Subcutaneous abdominal adipose tissue (tissue), 5 donors: ENCODE measurements around the gene L3MBTL3.

Experiments used
- H3K27ac ChIP-seq: one replicate; pipeline ENCODE4 v1.7.0; 2013; ENCODE audit warnings: low read depth, mild to moderate bottlenecking, inconsistent platforms, low read length, moderate library complexity
- H3K27me3 ChIP-seq, 5 donors: one replicate each; pipeline ENCODE4 v1.7.0; 2013; ENCODE audit warnings: low read length in 5 of 5, inconsistent platforms in 1 of 5; ENCODE audit not compliant: control insufficient read depth in 5 of 5, insufficient read depth in 4 of 5
- H3K36me3 ChIP-seq, 5 donors: one replicate each; pipeline ENCODE4 v1.7.0; 2013; ENCODE audit warnings: low read length in 5 of 5; ENCODE audit not compliant: control insufficient read depth in 5 of 5, insufficient read depth in 5 of 5
- H3K4me1 ChIP-seq, 5 donors: one replicate each; pipeline ENCODE4 v1.7.0; 2013; ENCODE audit warnings: low read length in 5 of 5, mild to moderate bottlenecking in 3 of 5, moderate library complexity in 1 of 5; ENCODE audit not compliant: control insufficient read depth in 5 of 5, insufficient read depth in 5 of 5
- H3K4me3 ChIP-seq, 5 donors: one replicate each; pipeline ENCODE4 v1.7.0; 2013; ENCODE audit warnings: low read length in 5 of 5, low read depth in 1 of 5
- H3K9ac ChIP-seq, 5 donors: one replicate each; pipeline ENCODE4 v1.7.0; 2013; ENCODE audit warnings: low read length in 5 of 5, mild to moderate bottlenecking in 4 of 5, moderate library complexity in 3 of 5
- H3K9me3 ChIP-seq, 5 donors: one replicate each; pipeline ENCODE4 v1.7.0; 2013; ENCODE audit warnings: low read length in 5 of 5; ENCODE audit not compliant: control insufficient read depth in 5 of 5
- donor health status: healthy.
- donor health status: healthy.
- donor health status: healthy.
- donor health status: healthy.
- donor health status: healthy.

The L3MBTL3 gene

DNA sequence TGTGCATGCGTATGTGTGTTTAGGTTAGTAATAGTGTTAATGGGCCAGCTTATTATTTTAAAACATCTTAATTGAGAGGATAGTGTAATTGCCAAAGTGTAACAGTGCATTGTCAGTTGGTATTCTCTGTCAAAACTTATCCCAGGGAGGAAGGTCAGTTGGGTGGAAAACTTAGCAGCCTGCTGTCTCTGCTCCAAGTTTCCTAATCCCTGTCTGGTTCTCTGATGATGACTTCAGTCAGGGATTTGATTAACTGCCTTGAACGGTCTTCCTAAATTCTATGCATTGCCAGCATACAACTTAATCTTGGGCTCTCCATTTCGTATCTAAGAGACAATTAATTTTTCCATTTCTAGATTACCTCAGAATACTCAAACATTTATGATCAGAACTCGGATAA lies 51.1 kb downstream of the L3MBTL3 start:
- no peak overlapping the region for H3K4me3 ChIP-seq
- H3K9me3 ChIP-seq, result no peaks in the 10 kb centered on the region
- no peaks in the 10 kb centered on the region for H3K27me3 ChIP-seq
- no peak overlapping the region for H3K27ac ChIP-seq
- peaks cover 2 to 21% (median 7%) of the 10 kb centered on the region in 5 donors for H3K36me3 ChIP-seq
- H3K9ac ChIP-seq, result no peak overlapping the region
- H3K4me1 ChIP-seq, result no peaks in the 10 kb centered on the region

DNA sequence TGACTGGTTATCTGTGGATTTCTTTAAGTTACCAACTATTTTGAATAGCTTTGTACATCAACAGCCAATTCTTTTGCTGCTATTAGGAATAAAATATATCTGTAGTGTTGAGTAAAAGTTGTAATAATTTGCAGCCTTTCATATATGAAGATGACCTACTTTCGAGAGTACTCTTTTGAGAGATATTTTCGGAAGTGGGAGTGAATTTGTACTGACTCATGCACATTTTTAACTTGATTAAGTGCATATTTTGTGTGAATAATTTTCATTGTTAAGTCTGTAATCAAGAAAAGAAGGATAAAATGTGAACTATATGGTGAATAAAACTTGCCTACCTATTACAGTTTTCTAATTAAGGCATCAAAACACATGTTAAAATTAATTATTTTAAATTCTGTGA lies 51.9 kb downstream of the L3MBTL3 start:
- no peak overlapping the region for H3K27ac ChIP-seq
- no peaks in the 10 kb centered on the region for H3K4me1 ChIP-seq
- no peak overlapping the region for H3K9ac ChIP-seq
- peaks cover 2 to 19% (median 7%) of the 10 kb centered on the region in 5 donors for H3K36me3 ChIP-seq
- H3K4me3 ChIP-seq, result no peak overlapping the region
- H3K9me3 ChIP-seq, result no peaks in the 10 kb centered on the region
- no peaks in the 10 kb centered on the region for H3K27me3 ChIP-seq

DNA sequence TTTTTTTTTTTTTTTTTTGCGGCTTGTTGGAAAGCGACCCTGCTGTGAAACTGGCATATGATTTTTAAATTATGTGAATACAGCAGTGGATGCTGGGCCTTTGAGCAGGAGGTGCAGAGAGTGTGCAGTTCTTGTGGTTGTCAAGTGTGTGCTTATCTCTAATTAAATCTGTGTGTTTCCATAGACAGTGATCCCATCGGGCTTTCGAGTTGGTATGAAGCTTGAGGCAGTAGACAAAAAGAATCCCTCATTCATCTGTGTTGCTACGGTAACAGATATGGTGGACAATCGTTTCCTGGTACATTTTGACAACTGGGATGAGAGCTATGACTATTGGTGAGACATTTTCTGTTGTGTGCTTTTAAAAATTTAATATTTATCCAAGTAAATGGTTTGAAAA lies 52.4 kb downstream of the L3MBTL3 start:
- no peak overlapping the region for H3K27ac ChIP-seq
- H3K27me3 ChIP-seq, result no peaks in the 10 kb centered on the region
- H3K4me3 ChIP-seq, result no peak overlapping the region
- no peak overlapping the region for H3K9ac ChIP-seq
- no peaks in the 10 kb centered on the region for H3K4me1 ChIP-seq
- H3K9me3 ChIP-seq, result no peaks in the 10 kb centered on the region
- H3K36me3 ChIP-seq, result peaks cover 2 to 16% (median 6%) of the 10 kb centered on the region in 5 donors

DNA sequence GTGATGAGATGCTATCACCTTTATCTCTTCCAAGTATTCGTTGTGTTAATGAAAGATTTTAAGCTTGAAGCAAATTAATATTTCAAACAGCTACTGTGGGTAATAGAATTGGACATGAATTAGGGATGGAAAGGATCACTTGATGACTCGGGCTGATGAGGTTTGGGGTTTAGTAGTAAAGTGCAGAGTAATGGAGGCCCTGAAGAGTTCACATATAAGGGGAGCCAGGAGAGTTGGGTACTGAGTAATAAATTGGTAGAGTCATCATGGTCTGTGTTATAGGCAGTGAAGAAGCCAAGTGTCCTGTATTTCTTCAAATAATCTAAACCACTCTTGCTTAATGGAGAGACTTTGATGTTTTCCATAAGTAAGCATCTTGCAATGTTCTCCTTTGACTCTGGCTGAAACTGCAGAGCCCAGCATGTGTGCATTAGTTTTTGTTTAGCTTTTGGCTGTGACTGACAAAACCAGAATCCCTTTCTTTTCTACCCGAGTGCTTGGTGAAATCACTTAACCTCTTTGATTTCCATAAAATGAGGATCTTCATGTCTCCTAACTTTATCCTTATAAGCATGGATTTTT lies 57.6 kb downstream of the L3MBTL3 start:
- Histone ChIP-seq H3K36me3 (peaks cover 0 to 18% (median 4%) of the 10 kb centered on the region in 5 donors), H3K4me3 (no peak overlapping the region), H3K4me1 (no peaks in the 10 kb centered on the region), H3K27ac (no peak overlapping the region), H3K9me3 (no peaks in the 10 kb centered on the region), H3K27me3 (no peaks in the 10 kb centered on the region), H3K9ac (no peak overlapping the region)

DNA sequence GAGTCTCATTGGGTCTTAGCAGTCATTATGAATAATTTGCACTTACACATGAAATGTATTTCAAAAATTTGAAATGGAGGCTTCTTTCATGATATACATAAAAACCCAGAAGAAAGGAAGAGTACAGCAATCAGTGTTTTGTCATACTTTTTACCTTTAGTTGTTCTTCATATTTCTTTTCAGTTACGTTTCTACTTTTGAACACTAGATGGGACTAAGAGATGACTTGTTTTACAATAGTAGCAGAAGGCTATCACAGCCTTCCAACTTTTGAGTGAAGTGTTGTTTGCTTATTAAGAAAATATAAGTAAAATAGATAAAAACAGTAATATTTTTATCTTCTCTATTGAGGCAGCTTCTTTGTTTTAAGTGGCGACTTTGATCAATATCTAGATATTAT lies 58.1 kb downstream of the L3MBTL3 start:
- no peaks in the 10 kb centered on the region for H3K4me1 ChIP-seq

DNA sequence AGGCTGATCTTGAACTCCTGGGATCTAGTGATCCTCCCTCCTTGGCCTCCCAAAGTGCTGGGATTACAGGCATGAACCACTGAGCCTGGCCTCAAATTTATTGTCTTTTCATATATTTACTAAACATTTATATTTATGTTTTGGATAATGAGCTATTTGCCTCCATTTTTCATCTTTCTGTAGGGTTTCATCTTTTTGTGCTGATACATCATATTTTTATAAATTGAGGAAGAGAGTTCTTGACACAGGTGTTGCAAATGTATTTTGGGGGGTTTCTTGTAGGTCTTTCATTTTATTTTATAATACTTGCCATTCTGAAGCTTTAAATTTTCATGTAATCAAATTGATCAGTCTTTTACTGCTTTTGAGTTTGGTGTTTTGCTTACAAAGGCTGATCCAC lies 72.4 kb downstream of the L3MBTL3 start:
- Histone ChIP-seq H3K9ac (no peak overlapping the region), H3K9me3 (no peaks in the 10 kb centered on the region), H3K4me3 (no peak overlapping the region), H3K27ac (no peak overlapping the region), H3K36me3 (peaks cover 0 to 9% (median 4%) of the 10 kb centered on the region in 5 donors), H3K4me1 (no peaks in the 10 kb centered on the region), H3K27me3 (no peaks in the 10 kb centered on the region)

More for the DNA sequence above, 58.1 kb downstream of the L3MBTL3 start:
- Histone ChIP-seq H3K36me3 (peaks cover 0 to 16% (median 4%) of the 10 kb centered on the region in 5 donors), H3K9me3 (no peaks in the 10 kb centered on the region), H3K27ac (no peak overlapping the region), H3K9ac (no peak overlapping the region), H3K4me3 (no peak overlapping the region), H3K27me3 (no peaks in the 10 kb centered on the region)

DNA sequence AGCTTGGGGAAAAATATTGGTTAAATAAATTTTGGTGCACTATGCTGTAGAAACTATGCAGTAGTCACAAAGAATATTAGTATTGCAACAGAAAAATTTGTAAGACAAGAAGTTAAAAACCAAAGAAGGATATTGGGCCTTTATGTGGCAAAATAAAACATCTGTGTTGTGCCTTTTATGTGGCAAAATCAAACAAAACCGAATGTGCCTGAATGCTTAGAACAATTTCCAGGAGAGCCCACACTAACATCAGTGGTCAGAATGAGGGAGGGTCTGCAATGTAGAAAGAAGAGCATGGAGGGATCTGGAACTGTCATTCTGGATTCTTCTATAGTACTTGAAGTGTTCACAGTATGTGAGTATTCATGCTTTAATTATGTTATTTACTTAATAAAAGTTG lies 75.2 kb downstream of the L3MBTL3 start:
- H3K9me3 ChIP-seq, result no peaks in the 10 kb centered on the region
- no peaks in the 10 kb centered on the region for H3K4me1 ChIP-seq
- peaks cover 0 to 11% (median 4%) of the 10 kb centered on the region in 5 donors for H3K36me3 ChIP-seq
- H3K4me3 ChIP-seq, result no peak overlapping the region
- H3K9ac ChIP-seq, result no peak overlapping the region
- H3K27me3 ChIP-seq, result no peaks in the 10 kb centered on the region
- H3K27ac ChIP-seq, result no peak overlapping the region

DNA sequence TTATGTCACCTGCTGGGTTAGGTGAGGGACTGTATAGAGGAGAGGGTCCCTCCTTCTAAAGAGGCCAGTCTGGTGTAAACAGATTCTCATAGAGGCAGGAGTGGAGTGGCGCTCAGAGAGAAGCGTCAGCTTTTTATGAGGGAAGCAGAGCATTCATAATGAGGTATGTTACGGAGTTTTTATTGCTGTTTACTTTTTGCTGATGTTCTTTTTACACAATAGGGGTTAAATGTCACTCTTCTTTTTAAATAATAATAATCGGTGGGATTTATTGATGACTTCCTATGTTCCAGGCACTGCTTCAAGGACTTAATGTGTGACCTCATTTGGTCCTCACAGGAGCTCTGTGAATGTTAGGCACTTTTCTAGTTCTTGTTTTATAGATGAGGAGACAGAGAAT lies 79.9 kb downstream of the L3MBTL3 start:
- H3K27me3 ChIP-seq, result no peaks in the 10 kb centered on the region
- H3K27ac ChIP-seq, result no peak overlapping the region
- no peak overlapping the region for H3K4me3 ChIP-seq
- H3K4me1 ChIP-seq, result no peaks in the 10 kb centered on the region
- no peak overlapping the region for H3K9ac ChIP-seq
- H3K36me3 ChIP-seq, result peaks cover 2 to 23% (median 10%) of the 10 kb centered on the region in 5 donors
- no peaks in the 10 kb centered on the region for H3K9me3 ChIP-seq

DNA sequence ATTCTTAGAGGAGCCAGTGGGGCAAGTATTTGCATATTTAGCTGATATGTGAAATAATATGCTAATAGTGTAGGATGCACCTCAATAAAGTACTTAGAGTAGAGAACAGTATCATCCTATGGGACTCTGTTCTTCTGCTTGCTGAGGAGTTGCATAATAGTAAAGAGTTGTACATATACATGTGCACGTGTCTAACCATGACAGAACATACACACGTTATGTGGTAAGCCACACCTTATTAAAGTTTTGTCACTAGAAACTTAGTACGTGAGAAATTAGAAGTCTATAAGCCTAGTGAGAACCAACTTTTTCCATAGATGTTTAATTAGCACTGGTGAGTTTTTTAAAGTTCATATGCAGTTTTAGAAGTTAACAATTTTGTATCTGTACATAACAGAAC lies 80.7 kb downstream of the L3MBTL3 start:
- Histone ChIP-seq H3K4me3 (no peak overlapping the region), H3K9ac (no peak overlapping the region)

DNA sequence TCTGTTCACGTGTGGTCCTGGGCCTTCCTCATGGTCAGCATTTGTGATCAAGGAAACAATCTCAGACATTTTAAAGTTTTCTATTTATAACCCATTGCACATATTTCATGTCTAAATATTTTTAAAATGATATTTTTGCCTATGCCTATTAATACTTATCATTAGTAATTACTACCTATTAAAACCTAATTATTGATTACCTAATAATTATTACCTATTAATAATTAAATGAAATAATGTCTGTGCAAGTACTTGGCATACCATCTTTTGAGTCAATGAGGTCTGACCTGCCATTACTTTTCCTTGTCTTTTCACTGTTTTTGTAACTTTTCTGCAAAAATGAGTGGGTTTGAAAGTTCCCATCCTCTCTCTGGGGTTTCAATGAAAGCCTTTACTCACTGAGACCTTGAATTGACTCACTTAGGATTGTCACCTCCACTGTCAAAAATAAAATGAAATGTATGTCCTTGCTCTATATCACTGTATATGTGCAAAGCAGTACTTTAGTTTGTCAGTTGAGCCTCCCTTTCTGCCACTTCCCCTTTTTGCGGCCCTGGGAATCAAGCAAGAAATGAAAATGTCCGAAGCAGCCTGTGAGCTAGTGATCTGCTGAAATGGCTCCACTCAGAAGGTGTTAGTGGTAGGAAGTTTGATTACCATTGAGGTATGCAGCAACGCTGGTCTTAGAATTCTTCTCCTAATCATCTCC lies 87.8 kb downstream of the L3MBTL3 start:
- Histone ChIP-seq H3K27ac (no peak overlapping the region), H3K4me3 (no peak overlapping the region), H3K9me3 (no peaks in the 10 kb centered on the region), H3K27me3 (no peaks in the 10 kb centered on the region), H3K36me3 (peaks cover 2 to 18% (median 6%) of the 10 kb centered on the region in 5 donors), H3K9ac (no peak overlapping the region), H3K4me1 (no peaks in the 10 kb centered on the region)

More for the DNA sequence above, 80.7 kb downstream of the L3MBTL3 start:
- Histone ChIP-seq H3K9me3 (no peaks in the 10 kb centered on the region), H3K27ac (no peak overlapping the region), H3K4me1 (no peaks in the 10 kb centered on the region), H3K27me3 (no peaks in the 10 kb centered on the region), H3K36me3 (peaks cover 2 to 20% (median 8%) of the 10 kb centered on the region in 5 donors)
